GM19372 (cell line): ENCODE data around the gene SDC3.

Experiments
- ATAC-seq: cut with Tn5 transposase; IDR thresholded peaks from one replicate; pipeline ENCODE4 v1.9.1; 2021; ENCODE audit warnings: mild to moderate bottlenecking, low read depth, moderate library complexity; ENCODE audit not compliant: unreplicated experiment

Gene SDC3

DNA sequence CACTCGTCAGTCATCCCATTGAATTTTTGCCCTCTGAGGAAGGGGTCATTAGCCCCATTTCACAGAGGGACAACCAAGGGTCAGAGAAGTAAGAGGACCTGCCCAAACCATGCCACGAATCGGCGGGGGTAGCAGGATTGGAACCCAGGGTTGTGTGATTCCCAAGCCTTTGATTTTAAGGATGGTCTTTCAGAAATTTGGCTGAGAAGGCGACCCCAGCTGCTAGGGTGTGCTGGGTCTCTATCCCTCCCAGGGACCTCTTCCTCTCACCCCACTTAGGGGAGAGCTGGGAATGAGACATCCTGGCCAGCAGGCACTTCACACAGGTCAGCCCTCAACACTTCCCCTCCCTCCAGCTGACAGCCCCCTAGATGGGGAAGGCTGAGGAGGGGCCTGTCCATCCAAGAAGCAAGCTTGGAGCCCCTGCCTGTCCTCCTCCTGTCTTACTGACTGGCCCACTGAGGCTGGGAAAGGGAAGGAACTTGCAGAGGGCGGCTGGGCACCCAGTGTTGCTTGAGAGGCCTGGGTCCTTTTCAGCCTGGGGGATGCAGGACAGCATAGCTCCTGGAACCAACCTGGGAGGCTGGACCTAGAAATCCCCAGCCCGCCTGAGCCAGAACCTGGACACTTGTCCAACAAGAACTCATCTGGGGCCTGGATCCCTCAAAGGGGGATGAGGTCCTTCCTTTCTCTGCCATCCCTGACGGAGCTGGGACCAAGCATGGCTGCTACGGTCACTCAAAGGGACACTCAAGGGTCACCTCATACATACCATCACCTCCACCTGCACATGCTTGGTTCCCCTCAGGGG lies 1.7 kb downstream of the SDC3 start:
- no peak for ATAC-seq

DNA sequence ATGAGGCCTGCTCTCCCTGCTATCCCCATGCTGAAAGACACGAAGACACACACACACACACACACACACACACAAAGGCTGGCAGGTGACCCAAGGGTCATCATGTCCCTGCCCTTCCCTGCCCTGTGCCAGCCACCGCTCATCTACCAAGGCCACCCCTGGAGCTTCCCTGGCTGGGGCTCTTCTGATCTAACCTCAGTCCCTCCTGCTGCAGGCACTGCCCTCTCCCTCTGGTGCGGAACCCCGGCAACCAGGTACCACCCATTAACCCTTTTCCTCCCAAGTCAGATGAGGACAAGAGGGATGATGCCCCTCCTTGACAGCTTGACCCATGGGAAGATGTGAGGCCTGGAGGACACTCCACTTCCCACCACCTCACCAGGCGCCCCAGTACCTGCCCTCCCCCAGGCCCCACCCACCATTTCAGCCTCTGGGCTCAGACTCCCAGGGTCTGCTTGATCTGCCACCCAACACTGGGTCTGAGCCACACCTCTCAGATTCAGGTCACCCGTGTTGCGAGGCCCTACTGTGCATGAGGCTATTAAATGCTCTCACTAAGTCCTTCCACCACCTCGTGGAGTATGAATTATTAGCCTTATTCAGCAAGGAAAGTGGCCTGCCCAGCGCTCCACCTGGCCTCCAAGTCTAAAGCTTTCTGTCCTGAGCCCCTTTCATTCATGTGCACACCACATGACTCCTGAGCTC lies 2.5 kb downstream of the SDC3 start:
- ATAC-seq = no peak

DNA sequence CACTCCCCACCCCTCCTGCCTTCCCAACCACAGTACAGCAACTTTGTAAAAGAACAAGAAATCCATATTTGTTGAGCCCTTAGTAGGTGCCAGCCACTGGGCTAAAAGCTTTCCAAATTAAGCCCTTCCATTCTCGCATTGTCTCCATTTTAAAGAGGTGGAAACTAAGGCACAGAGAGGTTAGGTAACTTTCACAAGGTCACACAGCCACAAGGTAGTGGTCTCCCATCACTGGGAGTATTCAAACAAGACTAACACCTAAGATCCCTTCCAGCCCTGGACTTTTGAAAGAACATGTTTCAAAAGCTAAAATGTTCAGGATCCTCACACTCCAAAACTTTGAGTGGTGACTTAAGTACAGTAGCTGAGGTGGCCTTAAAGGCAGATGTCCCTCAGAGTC lies 3.2 kb downstream of the SDC3 start:
- no peak for ATAC-seq

DNA sequence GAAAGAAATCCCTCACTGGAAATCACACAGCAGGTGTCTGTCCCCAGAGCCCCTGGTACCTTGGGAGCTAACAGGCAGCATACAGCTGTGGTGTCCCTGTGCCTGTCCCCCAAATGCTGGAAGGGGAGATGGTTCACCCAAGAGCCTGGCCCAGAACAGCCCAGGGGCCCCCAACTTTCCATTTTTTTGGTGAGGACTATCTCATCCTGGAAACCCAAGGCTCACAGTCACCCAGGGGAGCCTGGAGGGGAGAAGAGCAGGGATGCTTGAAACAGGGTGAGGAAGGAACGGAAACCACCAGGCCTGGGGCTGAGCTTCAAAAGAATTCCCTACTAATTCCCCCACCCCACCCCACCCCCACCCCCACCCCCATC lies 3.6 kb downstream of the SDC3 start:
- no peak for ATAC-seq

DNA sequence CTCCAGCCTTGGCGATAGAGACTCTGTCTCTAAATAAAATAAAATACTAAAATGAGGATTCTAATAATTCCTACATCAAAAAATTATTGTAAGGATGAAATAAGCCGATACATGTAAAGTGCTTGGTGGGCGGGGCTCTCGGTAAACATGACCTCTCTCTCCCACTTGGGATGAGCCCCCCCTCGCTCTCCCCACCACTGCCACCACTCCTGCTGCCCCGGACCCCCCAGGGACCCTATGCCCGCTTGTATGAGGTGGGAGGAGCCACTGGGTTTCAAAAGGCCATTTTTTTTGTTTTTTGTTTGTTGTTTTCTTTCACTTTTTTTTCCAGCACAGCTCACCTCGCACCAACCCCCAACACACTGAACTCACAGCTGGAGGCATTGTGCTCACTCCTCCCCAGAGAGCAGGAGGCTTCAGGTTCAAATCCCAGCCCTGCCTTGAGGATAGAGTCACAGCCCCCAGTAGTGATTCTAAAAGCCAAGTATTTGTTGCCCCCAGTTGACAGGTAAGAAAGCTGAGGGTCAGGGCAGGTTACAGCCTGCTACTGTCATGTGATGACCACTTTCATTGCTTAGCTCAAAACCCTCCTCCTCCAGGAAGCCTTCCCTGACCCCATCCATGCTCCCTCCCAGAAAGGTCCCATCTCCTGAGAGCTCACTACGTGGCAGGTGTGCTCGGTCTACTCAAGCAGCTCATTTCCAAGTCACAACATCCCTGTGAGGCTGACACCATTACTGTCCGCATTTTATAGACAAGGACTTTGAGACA lies 4.2 kb downstream of the SDC3 start:
- no peak for ATAC-seq

DNA sequence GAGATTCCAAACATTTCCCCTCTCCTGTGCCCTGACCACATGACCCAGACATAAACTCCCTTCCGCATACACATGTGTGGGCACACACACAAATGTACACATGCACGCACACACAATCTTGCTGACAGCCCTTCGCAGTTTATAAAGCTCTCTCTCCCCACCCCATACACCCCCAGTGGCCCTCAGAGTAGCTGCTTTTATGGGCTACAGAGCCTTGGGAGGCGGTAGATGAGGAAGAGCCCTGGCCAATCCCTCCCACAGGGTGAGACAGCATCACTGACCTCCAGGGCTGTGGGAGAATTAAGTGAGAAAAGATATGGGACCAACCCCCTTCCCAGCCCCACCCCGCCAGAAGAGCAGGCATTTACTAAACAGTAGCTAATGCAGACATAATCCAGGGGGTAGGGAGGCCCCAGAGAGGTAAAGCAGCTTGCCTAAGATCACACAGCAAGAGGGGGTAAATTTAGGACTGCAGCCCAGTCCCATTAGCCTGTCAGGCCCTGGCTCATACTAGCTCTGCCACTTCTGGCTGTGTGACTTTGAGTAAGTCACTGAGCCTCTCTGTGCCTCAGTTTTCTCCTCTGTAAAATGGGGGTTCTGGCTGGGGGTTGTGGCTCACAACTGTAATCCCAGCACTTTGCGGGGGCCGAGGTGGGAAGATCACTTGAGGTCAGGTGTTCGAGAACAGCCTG lies 5.1 kb downstream of the SDC3 start:
- ATAC-seq = no peak

DNA sequence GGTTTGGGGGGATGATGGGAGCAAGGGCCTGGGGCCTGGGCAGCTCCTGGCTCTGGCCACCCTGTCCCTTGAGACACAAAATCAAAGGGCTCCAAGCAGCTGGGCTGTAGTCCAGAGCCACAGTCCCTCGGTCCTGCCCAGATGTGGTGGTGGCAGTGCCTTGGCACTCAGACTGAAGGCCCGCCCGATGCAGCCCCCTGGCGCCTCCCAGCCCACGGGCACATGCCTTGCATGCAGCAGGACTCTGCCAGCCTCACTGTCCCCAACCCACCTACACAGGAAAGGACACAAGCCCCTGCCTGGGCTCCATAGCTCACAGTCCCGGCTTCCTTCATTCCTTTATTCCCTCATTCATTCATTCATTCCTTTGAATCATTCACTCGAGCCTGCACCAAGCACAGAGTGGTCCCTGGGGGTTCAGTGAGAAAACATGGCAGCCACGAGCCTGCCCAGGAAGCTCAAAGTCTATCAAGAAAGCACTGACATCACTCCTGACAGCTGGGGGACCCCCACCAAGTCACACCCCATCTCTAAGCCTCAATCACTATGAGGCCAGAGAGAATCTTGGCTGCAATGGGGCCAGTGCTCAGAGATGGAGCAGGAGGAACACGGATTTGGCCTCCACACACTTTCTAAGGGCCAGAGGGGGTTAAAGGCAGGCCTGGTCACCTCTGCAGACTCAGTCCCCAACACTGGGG lies 5.8 kb downstream of the SDC3 start:
- no peak for ATAC-seq

DNA sequence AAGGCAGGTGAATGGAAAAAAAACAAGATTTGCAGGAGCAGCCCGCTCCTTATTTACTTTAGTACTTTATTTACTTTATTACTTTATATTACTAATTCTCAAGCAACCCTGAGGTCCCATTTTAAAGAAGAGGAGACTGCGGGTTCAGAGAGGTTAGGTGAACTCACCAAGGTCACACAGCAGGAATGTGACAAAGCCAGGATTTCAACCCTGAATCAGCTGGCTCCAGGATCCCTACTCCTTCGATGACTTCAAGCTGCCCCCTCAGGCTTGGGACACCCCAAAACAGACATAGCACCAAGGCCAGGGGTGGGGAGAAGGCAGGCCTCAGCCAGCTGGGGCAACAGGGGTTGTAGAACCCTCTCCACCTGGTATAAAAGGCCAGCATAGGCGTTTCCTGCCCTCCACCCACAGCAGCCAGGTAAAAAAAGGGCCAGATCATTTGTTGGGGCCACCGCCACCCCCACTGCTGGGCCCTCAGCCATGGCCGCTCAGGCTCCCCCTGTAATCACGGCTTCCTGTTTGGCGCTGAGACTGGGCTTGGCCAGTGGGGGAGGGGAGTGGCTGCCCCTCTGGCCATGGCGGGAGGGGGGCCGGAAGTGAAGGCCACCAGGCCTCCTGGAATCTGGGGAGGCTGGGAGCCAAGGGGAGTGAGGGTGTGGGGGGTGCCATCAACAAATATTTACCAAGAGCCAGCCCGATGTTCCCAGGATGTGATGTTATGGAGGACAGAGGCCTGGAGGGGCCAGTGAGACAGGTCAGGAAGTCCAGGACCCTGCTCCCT lies 6.6 kb downstream of the SDC3 start:
- no peak for ATAC-seq

DNA sequence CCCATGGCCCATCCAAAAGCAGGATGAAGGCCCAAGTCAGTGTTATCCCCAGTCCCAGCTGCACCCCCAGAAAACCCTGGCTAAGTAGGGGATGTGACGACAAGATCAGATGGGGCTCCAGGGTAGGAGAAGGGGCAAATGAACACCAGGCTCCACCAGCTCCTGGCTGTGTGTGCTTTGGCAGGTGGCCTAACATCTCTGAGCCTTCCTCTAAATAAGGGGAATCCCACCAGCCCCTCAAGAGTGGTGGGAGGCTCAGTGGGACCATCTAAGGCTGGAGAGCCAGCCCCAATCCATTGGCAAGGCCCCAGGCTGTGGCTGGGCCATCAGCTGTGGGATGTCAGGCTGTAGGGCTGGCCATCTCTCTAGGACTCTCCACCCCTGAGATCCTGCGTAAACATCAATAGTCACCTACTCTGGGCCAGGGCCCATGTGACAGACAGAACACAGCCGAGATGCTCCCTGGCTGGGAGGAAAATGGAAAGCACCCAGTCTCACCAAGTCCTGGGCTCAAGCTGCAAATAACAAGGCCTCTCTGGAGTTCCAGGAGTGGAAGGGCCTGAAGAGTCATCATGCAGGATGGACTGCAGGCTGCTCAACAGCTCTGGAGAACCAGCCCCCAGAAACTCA lies 7.5 kb downstream of the SDC3 start:
- no peak for ATAC-seq

DNA sequence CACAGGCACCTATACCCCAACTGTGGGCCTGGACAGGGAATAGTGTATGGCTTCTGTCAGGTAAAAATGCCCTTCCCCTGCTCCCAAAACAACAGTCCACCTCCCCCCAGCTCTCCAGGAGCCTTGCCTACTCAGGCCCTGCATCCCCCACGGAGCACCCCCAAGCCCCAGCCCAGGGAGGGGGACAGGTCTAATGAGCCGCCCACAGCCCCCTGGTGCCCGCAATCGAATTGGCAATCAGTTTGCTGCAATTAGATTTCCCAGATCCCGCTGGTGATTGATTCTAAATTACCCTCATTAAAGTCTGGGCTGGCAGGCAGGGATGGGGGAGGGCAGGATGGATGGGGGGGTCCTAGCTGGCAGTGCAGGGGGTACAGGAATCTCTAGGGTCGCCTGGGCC lies 8.1 kb downstream of the SDC3 start:
- ATAC-seq = no peak

DNA sequence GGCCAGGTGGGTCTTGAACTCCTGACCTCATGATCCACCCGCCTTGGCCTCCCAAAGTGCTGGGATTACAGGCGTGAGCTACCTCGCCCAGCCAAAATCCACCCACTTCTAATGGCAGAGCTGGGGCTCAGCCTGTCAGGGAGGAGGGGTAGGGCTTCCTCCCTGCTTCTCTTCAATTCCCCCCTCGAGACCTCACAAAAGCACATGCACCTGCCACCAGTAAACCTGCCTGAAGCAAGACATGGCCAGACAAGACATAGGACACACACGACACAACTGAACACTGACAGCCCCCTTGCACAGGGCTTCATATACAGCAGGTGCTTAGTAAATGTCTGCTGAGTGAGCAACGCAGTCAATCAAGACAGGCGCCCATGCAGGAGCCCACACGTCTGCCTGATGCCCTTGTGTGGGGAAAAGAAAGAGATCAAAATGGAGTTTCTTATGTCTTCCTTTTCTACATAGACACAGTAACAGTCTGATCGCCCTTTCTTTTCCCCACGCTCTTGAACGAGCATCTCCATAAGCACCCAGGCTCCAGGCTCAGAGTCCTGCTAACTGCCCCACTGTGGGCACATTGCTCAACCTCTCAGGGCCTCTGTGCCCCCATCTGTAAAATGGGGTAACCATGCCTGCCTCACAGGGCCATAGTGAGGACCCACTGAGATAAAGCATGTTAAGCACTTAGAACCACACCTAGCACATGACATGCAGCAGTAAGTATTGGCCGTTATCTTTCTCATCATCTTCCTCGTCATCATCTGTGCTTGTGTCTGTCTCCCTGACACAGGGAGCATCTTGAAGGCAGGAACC lies 8.8 kb downstream of the SDC3 start:
- ATAC-seq = no peak

DNA sequence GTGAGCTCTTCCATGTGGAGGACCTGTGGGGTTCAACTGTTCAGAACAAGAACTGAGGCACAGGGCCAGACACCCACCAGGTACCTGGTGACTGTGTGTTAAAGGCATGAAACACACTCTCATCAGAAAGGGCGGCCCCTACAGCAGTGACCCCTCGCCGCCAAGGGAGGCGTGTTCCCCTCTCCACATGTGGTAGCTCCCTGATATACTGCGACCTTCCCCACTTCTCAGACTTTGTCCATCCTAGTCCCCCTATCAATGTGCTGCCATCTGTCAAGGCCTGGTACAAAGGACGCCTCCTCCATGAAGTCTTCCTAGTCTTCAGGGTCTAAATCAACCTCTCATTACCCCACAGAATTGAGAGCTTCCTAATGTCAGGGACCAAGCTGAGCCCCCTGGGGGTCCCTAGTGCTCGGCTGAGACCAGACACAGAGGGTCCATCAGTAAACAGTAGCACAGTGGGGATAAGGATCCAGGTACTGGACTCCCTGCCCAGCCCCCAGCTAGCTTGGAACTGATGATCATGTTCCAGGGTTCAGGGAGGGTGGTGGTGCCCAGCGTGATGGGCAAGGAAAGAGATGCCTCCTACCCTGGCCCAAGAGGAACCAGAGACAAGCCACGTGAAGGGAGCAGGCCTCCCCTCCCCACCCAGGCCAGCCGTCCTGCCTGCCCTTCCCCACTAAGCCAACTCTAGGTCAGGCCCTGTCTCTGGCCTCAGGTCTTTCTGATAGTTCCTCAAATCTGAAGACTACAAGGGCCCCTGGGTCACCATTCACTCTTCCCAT lies 10.3 kb downstream of the SDC3 start:
- ATAC-seq = no peak

DNA sequence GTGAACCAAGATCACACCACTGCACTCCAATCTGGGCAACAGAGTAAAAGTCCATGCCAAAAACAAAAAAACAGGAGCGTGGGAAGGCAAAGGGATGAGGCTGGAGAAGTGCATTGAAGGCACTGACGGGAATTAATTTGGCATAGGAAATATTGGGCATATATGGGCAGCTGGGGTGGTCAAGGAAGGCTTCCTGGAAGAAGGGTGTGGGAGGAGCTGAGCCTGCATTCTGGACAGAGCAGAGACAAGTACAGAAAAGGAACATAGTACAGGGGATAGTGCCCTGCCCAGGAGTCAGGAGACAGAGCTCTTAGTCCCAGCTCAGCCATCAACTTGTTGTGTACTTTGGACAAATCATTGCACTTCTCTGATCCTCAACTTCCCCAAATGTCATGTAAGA lies 11.7 kb downstream of the SDC3 start:
- ATAC-seq = no peak

DNA sequence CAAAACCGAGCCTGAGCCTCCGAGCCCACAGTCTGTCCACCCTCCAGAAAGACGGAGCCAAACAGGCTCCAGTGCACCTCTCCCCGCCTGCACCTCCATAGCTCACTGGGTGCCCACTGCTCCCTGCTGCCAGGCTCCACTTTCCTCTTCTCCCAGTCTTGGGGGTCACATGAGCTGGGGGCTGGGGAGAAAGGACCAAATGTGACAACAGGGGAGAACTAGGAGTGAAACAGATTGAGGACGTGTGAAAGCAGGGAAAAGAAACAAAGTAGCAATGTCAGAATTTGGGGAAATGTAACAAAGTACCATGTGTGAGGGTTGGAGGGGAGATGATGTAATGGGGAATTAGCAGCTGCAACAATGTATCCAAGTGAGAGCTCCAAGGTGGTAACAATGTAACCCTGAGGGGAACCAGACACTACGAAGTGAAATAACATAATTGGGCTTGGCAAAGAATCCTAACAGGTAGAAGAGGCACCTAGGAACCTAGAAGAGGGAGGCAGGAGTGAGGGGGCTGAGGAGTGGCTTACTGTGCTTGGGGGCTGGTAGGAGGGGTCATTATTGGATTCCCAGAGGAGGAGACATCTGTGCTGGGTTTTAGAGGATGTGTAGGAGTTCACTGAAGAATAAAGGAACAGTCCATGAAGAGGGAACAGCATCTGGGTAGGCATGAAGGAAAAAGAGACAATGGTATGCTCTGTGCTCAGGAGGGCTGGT lies 12.5 kb downstream of the SDC3 start:
- no peak for ATAC-seq

DNA sequence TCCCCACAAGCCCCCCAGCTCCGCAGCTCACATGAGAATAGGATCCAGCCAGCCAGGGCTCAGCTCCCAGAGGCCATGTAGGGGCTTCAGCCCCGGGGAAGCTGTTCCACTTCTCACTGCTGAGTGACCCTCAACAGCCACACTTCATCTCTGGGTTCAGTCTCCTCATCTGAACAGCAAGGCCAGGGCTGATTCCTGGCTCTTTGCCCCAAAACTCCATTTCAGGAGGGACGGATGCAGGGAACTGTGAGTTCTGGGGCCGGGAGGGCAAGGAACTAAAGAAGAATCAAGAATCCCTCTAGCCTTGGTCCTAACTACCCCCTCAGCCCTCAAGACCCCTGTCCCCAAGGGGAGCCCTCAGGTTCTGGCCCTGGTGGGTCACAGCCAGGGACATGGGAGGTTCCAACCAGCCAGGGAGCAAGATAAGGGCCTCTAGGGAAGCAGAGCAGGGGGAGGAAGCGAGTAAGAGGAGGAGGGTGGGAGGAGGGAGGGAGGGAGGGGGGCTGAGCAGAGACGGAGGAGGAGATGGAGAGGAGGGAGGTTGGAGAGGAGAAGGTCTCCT lies 13.1 kb downstream of the SDC3 start:
- no peak for ATAC-seq

DNA sequence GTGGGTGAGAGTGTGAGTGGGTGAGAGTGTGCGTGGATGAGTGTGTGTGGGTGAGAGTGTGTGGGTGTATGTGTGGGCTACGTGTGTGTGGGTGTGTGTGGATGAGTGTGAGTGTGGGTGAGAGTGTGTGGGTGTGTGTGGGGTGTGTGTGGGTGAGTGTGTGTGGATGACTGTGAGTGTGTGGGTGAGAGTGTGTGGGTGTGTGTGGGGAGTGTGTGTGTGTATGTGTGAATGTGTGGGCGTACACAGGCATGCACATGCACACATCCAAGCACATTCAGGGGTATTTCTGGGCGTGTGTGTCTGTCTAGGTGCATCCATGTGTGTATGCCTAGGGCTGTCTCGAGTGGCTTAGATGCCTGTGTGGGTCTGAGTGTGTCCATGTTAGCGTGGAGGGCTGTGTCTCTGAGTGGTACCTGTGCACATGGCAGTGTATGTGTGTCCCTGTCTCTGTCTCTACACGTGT lies 14.0 kb downstream of the SDC3 start:
- no peak for ATAC-seq
